Suprapubic skin (tissue), 4 donors: ENCODE data around the gene TRA2B.

ENCODE experiments used
- EP300 ChIP-seq: sonication (generic); formaldehyde crosslinking; IDR thresholded peaks from one replicate; pipeline ENCODE4 v1.6.1; 2017; ENCODE audit warnings: antibody characterized with exemption
- POLR2A ChIP-seq, 2 donors: fragments of 450-650 bp; IDR thresholded peaks; one replicate each; pipeline ENCODE4 v1.6.1; 2017; ENCODE audit warnings: antibody characterized with exemption in 2 of 2, mild to moderate bottlenecking in 2 of 2, moderate library complexity in 2 of 2
- POLR2AphosphoS5 ChIP-seq, 3 donors: sonication (generic); formaldehyde crosslinking; IDR thresholded peaks; one replicate each; pipeline ENCODE4 v1.6.1; 2017; ENCODE audit warnings: antibody characterized with exemption in 3 of 3
- TF ChIP-seq, protein P1 (sequence below), 2 donors: fragments of 200-600 bp in 1 of 2; fragments of 450-650 bp in 1 of 2; sonication (generic) in 1 of 2; IDR thresholded peaks; one replicate each; pipeline ENCODE4 v1.5.1; 2016 to 2019; ENCODE audit warnings: antibody characterized with exemption in 2 of 2, mild to moderate bottlenecking in 1 of 2, moderate library complexity in 1 of 2

DNA sequence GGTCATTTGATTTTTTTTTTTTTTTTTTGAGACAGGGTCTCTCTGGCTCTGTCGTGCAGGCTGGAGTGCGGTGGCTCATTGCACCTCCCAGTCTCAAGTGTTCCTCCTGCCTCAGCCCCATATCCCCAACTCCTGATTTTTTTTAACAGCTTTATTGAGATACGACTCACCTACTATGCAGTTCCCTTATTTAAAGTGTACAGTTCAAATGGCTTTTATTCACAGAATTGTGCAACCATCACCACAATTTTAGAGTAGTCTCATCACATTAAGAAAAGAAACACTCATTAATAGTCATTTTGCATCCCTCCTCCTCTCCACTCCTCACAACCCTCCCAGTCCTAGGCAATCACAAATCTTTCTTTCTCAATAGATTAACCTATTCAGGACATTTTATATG lies 1.9 kb upstream of the TRA2B start:
- TF ChIP-seq, protein P1, sequence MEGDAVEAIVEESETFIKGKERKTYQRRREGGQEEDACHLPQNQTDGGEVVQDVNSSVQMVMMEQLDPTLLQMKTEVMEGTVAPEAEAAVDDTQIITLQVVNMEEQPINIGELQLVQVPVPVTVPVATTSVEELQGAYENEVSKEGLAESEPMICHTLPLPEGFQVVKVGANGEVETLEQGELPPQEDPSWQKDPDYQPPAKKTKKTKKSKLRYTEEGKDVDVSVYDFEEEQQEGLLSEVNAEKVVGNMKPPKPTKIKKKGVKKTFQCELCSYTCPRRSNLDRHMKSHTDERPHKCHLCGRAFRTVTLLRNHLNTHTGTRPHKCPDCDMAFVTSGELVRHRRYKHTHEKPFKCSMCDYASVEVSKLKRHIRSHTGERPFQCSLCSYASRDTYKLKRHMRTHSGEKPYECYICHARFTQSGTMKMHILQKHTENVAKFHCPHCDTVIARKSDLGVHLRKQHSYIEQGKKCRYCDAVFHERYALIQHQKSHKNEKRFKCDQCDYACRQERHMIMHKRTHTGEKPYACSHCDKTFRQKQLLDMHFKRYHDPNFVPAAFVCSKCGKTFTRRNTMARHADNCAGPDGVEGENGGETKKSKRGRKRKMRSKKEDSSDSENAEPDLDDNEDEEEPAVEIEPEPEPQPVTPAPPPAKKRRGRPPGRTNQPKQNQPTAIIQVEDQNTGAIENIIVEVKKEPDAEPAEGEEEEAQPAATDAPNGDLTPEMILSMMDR (IDR thresholded peaks at IDR 0.05) = no peak
- TF ChIP-seq POLR2AphosphoS5 (IDR thresholded peaks at IDR 0.05) = no peak
- no peak for TF ChIP-seq EP300
- TF ChIP-seq POLR2A (IDR thresholded peaks at IDR 0.05) = no peak
